NCI-H446 treated with DMSO at 0.1 percent for 48 hours (cell line): ENCODE measurements around the gene SAMD10.
"Not testable (repeated sequence)": the region's sequence is repeated elsewhere in the genome, so short reads cannot be mapped to it uniquely, and the experiment has no call there.

Source experiments
- DNase-seq: peaks from one replicate; lab custom pipeline; 2025; lab: John Stamatoyannopoulos, UW

The SAMD10 gene

GRCh38 chr20:63979557-63980316 is at the start of gene SAMD10:
Gene SAMD10 (minus strand): TSS chr20:63979642. CDS start chr20:63979467, 175 bp downstream.
- DNase-seq = peak; percentile 60

- DNase-seq = no peak
Measured at GRCh38 chr20:64027981-64028685, 48.7 kb upstream of the SAMD10 start.

- no peak for DNase-seq
Measured at GRCh38 chr20:64025826-64026412, 46.5 kb upstream of the SAMD10 start.

- no peak for DNase-seq
Measured at GRCh38 chr20:64025101-64025825, 45.8 kb upstream of the SAMD10 start.

GRCh38 chr20:64024141-64024990 is 44.9 kb upstream of the SAMD10 start:
- DNase-seq = no peak

GRCh38 chr20:64023361-64024140 is 44.1 kb upstream of the SAMD10 start:
- no peak for DNase-seq

GRCh38 chr20:64022671-64023360 is 43.4 kb upstream of the SAMD10 start:
- no peak for DNase-seq

GRCh38 chr20:64021124-64021975 is 41.9 kb upstream of the SAMD10 start:
- no peak for DNase-seq

GRCh38 chr20:64015635-64016034 is 36.2 kb upstream of the SAMD10 start:
- no peak for DNase-seq

GRCh38 chr20:64012385-64013154 is 33.1 kb upstream of the SAMD10 start:
- not testable (repeated sequence) for DNase-seq

GRCh38 chr20:64011366-64011779 is 31.9 kb upstream of the SAMD10 start:
- no peak for DNase-seq

- no peak for DNase-seq
Measured at GRCh38 chr20:64010711-64011237, 31.3 kb upstream of the SAMD10 start.

- no peak for DNase-seq
Measured at GRCh38 chr20:64009811-64010387, 30.5 kb upstream of the SAMD10 start.

- DNase-seq = no peak
Measured at GRCh38 chr20:64006902-64007301, 27.5 kb upstream of the SAMD10 start.

- no peak for DNase-seq
Measured at GRCh38 chr20:64006490-64006889, 27.0 kb upstream of the SAMD10 start.

GRCh38 chr20:64005394-64005793 is 26.0 kb upstream of the SAMD10 start:
- no peak for DNase-seq

GRCh38 chr20:64003960-64004725 is 24.7 kb upstream of the SAMD10 start:
- DNase-seq = no peak
